ENCODE data around the gene BORCS5.

Gene BORCS5

GRCh38 chr12:12474471-12474928, 117.6 kb downstream of the BORCS5 start:
- H3K9ac ChIP-seq (ENCODE audit: low read length) = no peak overlapping the region
- no peaks in the 10 kb centered on the region for H3K4me1 ChIP-seq (ENCODE audit: control insufficient read depth, insufficient read depth, low read length)
- H3K27me3 ChIP-seq (ENCODE audit: control insufficient read depth, insufficient read depth, low read length) = no peaks in the 10 kb centered on the region
- H3K4me3 ChIP-seq (ENCODE audit: low read length) = no peak overlapping the region
- no peaks in the 10 kb centered on the region for H3K9me3 ChIP-seq (ENCODE audit: control insufficient read depth, low read length)
- H3K36me3 ChIP-seq (ENCODE audit: control insufficient read depth, insufficient read depth, low read length) = peaks cover 4% of the 10 kb centered on the region

GRCh38 chr12:12474931-12475795, 118.3 kb downstream of the BORCS5 start:
- Histone ChIP-seq H3K9ac (ENCODE audit: low read length) (no peak overlapping the region), H3K4me3 (ENCODE audit: low read length) (no peak overlapping the region), H3K27me3 (ENCODE audit: control insufficient read depth, insufficient read depth, low read length) (no peaks in the 10 kb centered on the region), H3K4me1 (ENCODE audit: control insufficient read depth, insufficient read depth, low read length) (no peaks in the 10 kb centered on the region), H3K9me3 (ENCODE audit: control insufficient read depth, low read length) (no peaks in the 10 kb centered on the region), H3K36me3 (ENCODE audit: control insufficient read depth, insufficient read depth, low read length) (peaks cover 4% of the 10 kb centered on the region)

GRCh38 chr12:12476857-12477531, 120.1 kb downstream of the BORCS5 start:
- Histone ChIP-seq H3K27me3 (ENCODE audit: control insufficient read depth, insufficient read depth, low read length) (no peaks in the 10 kb centered on the region), H3K9me3 (ENCODE audit: control insufficient read depth, low read length) (no peaks in the 10 kb centered on the region), H3K4me3 (ENCODE audit: low read length) (no peak overlapping the region), H3K4me1 (ENCODE audit: control insufficient read depth, insufficient read depth, low read length) (no peaks in the 10 kb centered on the region), H3K9ac (ENCODE audit: low read length) (no peak overlapping the region), H3K36me3 (ENCODE audit: control insufficient read depth, insufficient read depth, low read length) (peaks cover 4% of the 10 kb centered on the region)

GRCh38 chr12:12477532-12477890, 120.6 kb downstream of the BORCS5 start:
- Histone ChIP-seq H3K9me3 (ENCODE audit: control insufficient read depth, low read length) (no peaks in the 10 kb centered on the region), H3K4me3 (ENCODE audit: low read length) (no peak overlapping the region), H3K36me3 (ENCODE audit: control insufficient read depth, insufficient read depth, low read length) (peaks cover 4% of the 10 kb centered on the region), H3K4me1 (ENCODE audit: control insufficient read depth, insufficient read depth, low read length) (no peaks in the 10 kb centered on the region), H3K27me3 (ENCODE audit: control insufficient read depth, insufficient read depth, low read length) (no peaks in the 10 kb centered on the region), H3K9ac (ENCODE audit: low read length) (no peak overlapping the region)

GRCh38 chr12:12480074-12480473, 123.2 kb downstream of the BORCS5 start:
- Histone ChIP-seq H3K4me1 (ENCODE audit: control insufficient read depth, insufficient read depth, low read length) (no peaks in the 10 kb centered on the region), H3K27me3 (ENCODE audit: control insufficient read depth, insufficient read depth, low read length) (no peaks in the 10 kb centered on the region), H3K4me3 (ENCODE audit: low read length) (no peak overlapping the region), H3K9me3 (ENCODE audit: control insufficient read depth, low read length) (no peaks in the 10 kb centered on the region), H3K9ac (ENCODE audit: low read length) (no peak overlapping the region), H3K36me3 (ENCODE audit: control insufficient read depth, insufficient read depth, low read length) (peaks cover 4% of the 10 kb centered on the region)

GRCh38 chr12:12481631-12482030, 124.8 kb downstream of the BORCS5 start:
- no peak overlapping the region for H3K9ac ChIP-seq (ENCODE audit: low read length)
- H3K4me3 ChIP-seq (ENCODE audit: low read length) = no peak overlapping the region
- peaks cover 6% of the 10 kb centered on the region for H3K36me3 ChIP-seq (ENCODE audit: control insufficient read depth, insufficient read depth, low read length)
- H3K4me1 ChIP-seq (ENCODE audit: control insufficient read depth, insufficient read depth, low read length) = no peaks in the 10 kb centered on the region
- H3K9me3 ChIP-seq (ENCODE audit: control insufficient read depth, low read length) = no peaks in the 10 kb centered on the region
- H3K27me3 ChIP-seq (ENCODE audit: control insufficient read depth, insufficient read depth, low read length) = no peaks in the 10 kb centered on the region

- Histone ChIP-seq H3K36me3 (ENCODE audit: control insufficient read depth, insufficient read depth, low read length) (peaks cover 4% of the 10 kb centered on the region), H3K9me3 (ENCODE audit: control insufficient read depth, low read length) (no peaks in the 10 kb centered on the region), H3K4me3 (ENCODE audit: low read length) (no peak overlapping the region), H3K9ac (ENCODE audit: low read length) (no peak overlapping the region), H3K4me1 (ENCODE audit: control insufficient read depth, insufficient read depth, low read length) (no peaks in the 10 kb centered on the region), H3K27me3 (ENCODE audit: control insufficient read depth, insufficient read depth, low read length) (no peaks in the 10 kb centered on the region)
Observed at GRCh38 chr12:12482150-12482761, 125.4 kb downstream of the BORCS5 start.

GRCh38 chr12:12482959-12483358, 126.1 kb downstream of the BORCS5 start:
- no peak overlapping the region for H3K9ac ChIP-seq (ENCODE audit: low read length)
- H3K4me1 ChIP-seq (ENCODE audit: control insufficient read depth, insufficient read depth, low read length) = no peaks in the 10 kb centered on the region
- peaks cover 4% of the 10 kb centered on the region for H3K36me3 ChIP-seq (ENCODE audit: control insufficient read depth, insufficient read depth, low read length)
- no peaks in the 10 kb centered on the region for H3K27me3 ChIP-seq (ENCODE audit: control insufficient read depth, insufficient read depth, low read length)
- H3K9me3 ChIP-seq (ENCODE audit: control insufficient read depth, low read length) = no peaks in the 10 kb centered on the region
- H3K4me3 ChIP-seq (ENCODE audit: low read length) = no peak overlapping the region

- Histone ChIP-seq H3K4me3 (ENCODE audit: low read length) (no peak overlapping the region), H3K36me3 (ENCODE audit: control insufficient read depth, insufficient read depth, low read length) (peaks cover 4% of the 10 kb centered on the region), H3K27me3 (ENCODE audit: control insufficient read depth, insufficient read depth, low read length) (no peaks in the 10 kb centered on the region), H3K9me3 (ENCODE audit: control insufficient read depth, low read length) (no peaks in the 10 kb centered on the region), H3K4me1 (ENCODE audit: control insufficient read depth, insufficient read depth, low read length) (no peaks in the 10 kb centered on the region), H3K9ac (ENCODE audit: low read length) (no peak overlapping the region)
Observed at GRCh38 chr12:12483438-12483837, 126.6 kb downstream of the BORCS5 start.

- H3K4me3 ChIP-seq (ENCODE audit: low read length) = no peak overlapping the region
- peaks cover 4% of the 10 kb centered on the region for H3K36me3 ChIP-seq (ENCODE audit: control insufficient read depth, insufficient read depth, low read length)
Observed at GRCh38 chr12:12486661-12487240, 129.9 kb downstream of the BORCS5 start.

GRCh38 chr12:12487490-12487889, 130.6 kb downstream of the BORCS5 start:
- Histone ChIP-seq H3K9me3 (ENCODE audit: control insufficient read depth, low read length) (no peaks in the 10 kb centered on the region), H3K36me3 (ENCODE audit: control insufficient read depth, insufficient read depth, low read length) (peaks cover 4% of the 10 kb centered on the region), H3K9ac (ENCODE audit: low read length) (no peak overlapping the region), H3K4me3 (ENCODE audit: low read length) (no peak overlapping the region), H3K4me1 (ENCODE audit: control insufficient read depth, insufficient read depth, low read length) (peaks cover 21% of the 10 kb centered on the region), H3K27me3 (ENCODE audit: control insufficient read depth, insufficient read depth, low read length) (no peaks in the 10 kb centered on the region)

More at GRCh38 chr12:12486661-12487240, 129.9 kb downstream of the BORCS5 start:
- Histone ChIP-seq H3K9ac (ENCODE audit: low read length) (no peak overlapping the region), H3K27me3 (ENCODE audit: control insufficient read depth, insufficient read depth, low read length) (no peaks in the 10 kb centered on the region), H3K4me1 (ENCODE audit: control insufficient read depth, insufficient read depth, low read length) (peaks cover 14% of the 10 kb centered on the region), H3K9me3 (ENCODE audit: control insufficient read depth, low read length) (no peaks in the 10 kb centered on the region)

GRCh38 chr12:12488296-12488695, 131.4 kb downstream of the BORCS5 start:
- H3K9me3 ChIP-seq (ENCODE audit: control insufficient read depth, low read length) = no peaks in the 10 kb centered on the region
- H3K27me3 ChIP-seq (ENCODE audit: control insufficient read depth, insufficient read depth, low read length) = no peaks in the 10 kb centered on the region
- H3K9ac ChIP-seq (ENCODE audit: low read length) = no peak overlapping the region
- H3K4me1 ChIP-seq (ENCODE audit: control insufficient read depth, insufficient read depth, low read length) = peaks cover 28% of the 10 kb centered on the region
- H3K4me3 ChIP-seq (ENCODE audit: low read length) = no peak overlapping the region
- peaks cover 4% of the 10 kb centered on the region for H3K36me3 ChIP-seq (ENCODE audit: control insufficient read depth, insufficient read depth, low read length)
